Right cardiac atrium (tissue), 5 donors: ENCODE results near the gene IREB2. TPM values are rescaled to one million over a fixed set of nuclear protein-coding genes. Genes with fewer than 3 reads are reported as not detected.

ENCODE experiments used
- ATAC-seq, 2 donors: fragments of 200-7000 bp; cut with Tn5 transposase; one replicate each; pipeline versions ENCODE4 v1.8.0 to v1.9.1; 2020; ENCODE audit warnings: moderate library complexity in 2 of 2, mild to moderate bottlenecking in 1 of 2
- DNase-seq, 3 donors: peaks; one replicate each; pipeline ENCODE4 v3.0.0-alpha.2; 2020
- H3K27ac ChIP-seq: one replicate; pipeline ENCODE4 v1.5.1; 2013; ENCODE audit warnings: mild to moderate bottlenecking, low read length, control low read depth, moderate library complexity
- H3K27me3 ChIP-seq: one replicate; pipeline ENCODE4 v1.6.1; 2013; ENCODE audit not compliant: control insufficient read depth, insufficient read depth
- H3K4me1 ChIP-seq: one replicate; pipeline ENCODE4 v1.6.1; 2013; ENCODE audit warnings: low read length; ENCODE audit not compliant: control insufficient read depth, insufficient read depth
- H3K4me3 ChIP-seq: one replicate; pipeline ENCODE4 v1.5.1; 2013; ENCODE audit warnings: low read length, control low read depth
- H3K9me3 ChIP-seq: one replicate; pipeline ENCODE4 v1.6.1; 2013; ENCODE audit warnings: low read length; ENCODE audit not compliant: control insufficient read depth
- WGBS: extraction: QIAGEN DNeasy Blood & Tissue Kit; methylation state at CpG from one replicate; pipeline ENCODE4 v1.1.7; 2013; 5-methylcytosine and 5-hydroxymethylcytosine counted together
- intact Hi-C, 4 donors: fragments of 100-400 bp; cut with DNase I; formaldehyde crosslinking; loops; one replicate each; pipeline versions ENCODE4 v1.11.0 to v1.14.0; 2022 to 2023
- polyA plus RNA-seq: library from polyadenylated mRNA; stranded (reverse); fragments of 200-250 nt; gene quantifications from one replicate; pipeline ENCODE4 v1.2.3, GENCODE V29; 2013
- total RNA-seq, 4 donors: library from RNA; stranded (reverse); fragmentation: NEBNext Ultra II Directional; extraction: Animal tissue kit (Norgen Biotek cat#: 25700); gene quantifications; one replicate each; pipeline ENCODE4 v1.2.1, GENCODE V29; 2021
- donor health status: healthy with polysubstance abuse.
- donor health status: DM: no; HTN: yes; CAD: no.
- donor health status: DM: no; HTN: no; CAD: no.
- donor health status: DM: no; HTN: yes; CAD: no; lungs with severe emphysema.
- donor health status: DM: yes; HTN: yes; CAD: no.

Gene IREB2
- total and polyA plus RNA-seq, 5 donors: 7.9 to 35.0 (median 28.0) TPM

DNA sequence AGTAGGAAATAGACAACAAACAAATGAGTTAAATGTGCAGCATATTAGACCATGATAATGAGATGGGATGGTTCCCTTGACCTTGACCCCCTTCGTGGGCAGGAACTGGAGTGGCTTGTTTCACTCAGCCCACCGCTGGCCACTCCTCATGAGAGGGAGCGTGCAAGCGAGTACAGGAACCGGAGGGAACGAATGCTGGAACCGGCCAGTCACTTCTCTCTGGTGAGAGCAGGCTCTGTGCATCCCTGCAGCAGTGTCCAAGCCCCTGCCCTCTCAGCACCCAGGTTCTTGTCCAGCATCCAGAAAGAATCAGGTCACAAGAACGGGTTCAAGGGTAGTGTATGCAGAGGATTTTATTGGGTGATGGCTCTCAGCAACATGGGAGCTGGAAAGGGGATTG lies 17.2 kb upstream of the IREB2 start:
- Histone ChIP-seq H3K27me3 (no peaks in the 10 kb centered on the region), H3K9me3 (no peaks in the 10 kb centered on the region), H3K4me1 (no peaks in the 10 kb centered on the region), H3K27ac (no peak overlapping the region), H3K4me3 (no peak overlapping the region)
- DNase-seq (no peak), ATAC-seq (no peak)
- intact Hi-C loops: loop anchor here (5.0 to 10.0 kb wide), 3 partner anchors 113 to 306 kb away; no protein-coding TSS in a partner anchor
- 82% methylated on average over 8 of the region's 8 CpGs for WGBS

GRCh38 chr15:78421238-78421965 lies 16.6 kb upstream of the IREB2 start:
- WGBS: 61% methylated on average over 7 of the region's 7 CpGs
- intact Hi-C loops: loop anchor here (5.0 to 10.0 kb wide), 3 partner anchors 114 to 307 kb away; no protein-coding TSS in a partner anchor
- ATAC-seq (no peak), DNase-seq (no peak)
- no peaks in the 10 kb centered on the region for H3K4me1 ChIP-seq
- H3K27me3 ChIP-seq: no peaks in the 10 kb centered on the region
- H3K9me3 ChIP-seq: no peaks in the 10 kb centered on the region
- no peak overlapping the region for H3K27ac ChIP-seq
- no peak overlapping the region for H3K4me3 ChIP-seq

DNA sequence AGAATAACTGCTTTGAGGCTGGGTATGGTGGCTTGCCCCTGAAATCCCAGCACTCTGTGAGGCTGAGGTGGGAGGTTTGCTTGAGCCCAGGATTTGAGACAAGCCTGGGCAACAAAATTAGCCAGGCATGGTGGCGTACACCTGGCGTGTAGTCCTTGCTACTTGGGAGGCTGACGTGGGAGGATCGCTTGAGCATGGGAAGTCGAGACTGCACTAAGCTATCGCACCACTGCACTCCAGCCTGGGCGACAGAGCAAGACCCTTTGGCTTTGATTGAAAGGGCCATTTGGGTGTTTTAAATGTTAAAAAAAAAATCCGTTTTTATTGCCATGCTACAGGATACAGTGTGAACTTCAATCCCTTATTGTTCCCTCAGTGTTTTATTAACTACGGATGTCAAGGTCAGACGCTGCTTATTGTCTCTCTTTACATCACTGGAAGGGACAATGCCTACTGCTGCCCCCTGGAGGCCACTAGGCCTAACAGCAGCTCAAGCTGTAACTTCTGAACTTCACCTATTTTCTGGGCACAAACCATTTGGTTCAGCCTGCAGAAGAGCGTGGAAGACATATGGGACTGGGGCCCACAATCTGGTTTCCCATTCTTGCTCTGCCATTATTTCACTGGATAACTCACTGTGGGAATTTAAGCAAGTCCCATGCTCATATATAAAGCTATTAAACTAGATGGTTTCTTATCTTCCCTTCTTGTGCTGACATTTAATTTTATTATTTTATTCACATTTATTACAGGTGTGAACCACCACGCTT lies 15.3 kb upstream of the IREB2 start:
- Histone ChIP-seq H3K27me3 (no peaks in the 10 kb centered on the region), H3K4me1 (no peaks in the 10 kb centered on the region), H3K9me3 (no peaks in the 10 kb centered on the region), H3K4me3 (no peak overlapping the region), H3K27ac (no peak overlapping the region)
- DNase-seq: peak; percentile 58 to 80 (median 78)
- 53% methylated on average over 12 of the region's 12 CpGs for WGBS
- intact Hi-C loops: loop anchor here (2.0 to 10.0 kb wide), 4 partner anchors 114 to 308 kb away; no protein-coding TSS in a partner anchor
- peak; percentile 62 to 74 for ATAC-seq

- H3K9me3 ChIP-seq: no peaks in the 10 kb centered on the region
- intact Hi-C loops: loop anchor here (5.0 to 10.0 kb wide), 3 partner anchors 117 to 310 kb away; no protein-coding TSS in a partner anchor
- H3K27me3 ChIP-seq: no peaks in the 10 kb centered on the region
- WGBS: 82% methylated on average over 3 of the region's 3 CpGs
- DNase-seq: no peak
- H3K27ac ChIP-seq: no peak overlapping the region
- H3K4me3 ChIP-seq: no peak overlapping the region
- ATAC-seq: no peak
- H3K4me1 ChIP-seq: no peaks in the 10 kb centered on the region
Observed at GRCh38 chr15:78424673-78425072, 13.3 kb upstream of the IREB2 start.

- ATAC-seq (no peak), DNase-seq (no peak)
- Histone ChIP-seq H3K4me3 (no peak overlapping the region), H3K9me3 (no peaks in the 10 kb centered on the region), H3K27ac (no peak overlapping the region), H3K4me1 (no peaks in the 10 kb centered on the region), H3K27me3 (no peaks in the 10 kb centered on the region)
- intact Hi-C loops: loop anchor here in 2 of 4 donors (10.0 kb wide), 2 partner anchors 301 to 311 kb away; no protein-coding TSS in a partner anchor
- 36% methylated on average over 1 of the region's 1 CpG for WGBS
Observed at GRCh38 chr15:78425643-78426042, 12.4 kb upstream of the IREB2 start.

DNA sequence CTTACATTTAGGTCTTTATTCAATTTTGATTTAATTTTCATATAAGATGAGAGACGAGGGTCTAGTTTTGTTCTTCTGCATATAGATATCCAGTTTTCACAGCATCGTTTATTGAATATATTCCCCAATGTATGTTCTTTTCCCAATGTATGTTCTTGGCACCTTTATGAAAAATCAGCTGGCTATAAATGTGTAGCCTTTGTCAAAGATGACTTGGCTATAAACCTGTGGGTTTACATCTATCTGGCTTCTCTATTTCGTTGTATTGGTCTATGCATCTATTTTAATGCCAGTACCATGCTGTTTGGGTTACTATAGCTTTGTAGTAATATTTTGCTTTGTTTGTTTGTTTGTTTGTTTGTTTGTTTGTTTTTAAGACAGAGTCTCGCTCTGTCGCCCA lies 11.7 kb upstream of the IREB2 start:
- DNase-seq (no peak), ATAC-seq (no peak)
- intact Hi-C loops: loop anchor here in 2 of 4 donors (10.0 kb wide), 2 partner anchors 301 to 311 kb away; no protein-coding TSS in a partner anchor
- Histone ChIP-seq H3K4me3 (no peak overlapping the region), H3K9me3 (no peaks in the 10 kb centered on the region), H3K27me3 (no peaks in the 10 kb centered on the region), H3K4me1 (no peaks in the 10 kb centered on the region), H3K27ac (no peak overlapping the region)
- 82% methylated on average over 5 of the region's 5 CpGs for whole genome bisulfite sequencing

DNA sequence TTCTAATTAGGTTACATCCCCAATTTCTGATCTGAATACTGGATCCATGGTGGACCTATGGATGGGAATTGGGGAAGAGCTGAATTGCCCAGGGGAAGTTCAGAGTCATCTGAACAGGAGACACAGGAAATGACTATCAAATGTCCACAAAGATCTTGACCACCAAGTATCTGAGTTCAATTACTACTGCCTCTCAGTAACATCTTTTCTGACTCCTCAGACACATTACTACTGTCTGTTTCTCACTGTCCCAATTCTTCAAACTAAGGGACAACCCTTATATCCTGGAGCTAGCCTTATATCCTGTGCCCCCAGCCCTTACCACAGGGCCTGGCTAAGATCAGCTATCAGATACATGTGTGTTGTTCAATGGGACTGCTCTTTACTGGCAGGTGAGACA lies 10.1 kb upstream of the IREB2 start:
- Histone ChIP-seq H3K4me1 (no peaks in the 10 kb centered on the region), H3K27ac (no peak overlapping the region), H3K4me3 (no peak overlapping the region), H3K9me3 (no peaks in the 10 kb centered on the region), H3K27me3 (no peaks in the 10 kb centered on the region)
- ATAC-seq: no peak
- intact Hi-C loops: loop anchor here in 2 of 4 donors (10.0 kb wide), 2 partner anchors 303 to 313 kb away; no protein-coding TSS in a partner anchor
- DNase-seq: no peak

DNA sequence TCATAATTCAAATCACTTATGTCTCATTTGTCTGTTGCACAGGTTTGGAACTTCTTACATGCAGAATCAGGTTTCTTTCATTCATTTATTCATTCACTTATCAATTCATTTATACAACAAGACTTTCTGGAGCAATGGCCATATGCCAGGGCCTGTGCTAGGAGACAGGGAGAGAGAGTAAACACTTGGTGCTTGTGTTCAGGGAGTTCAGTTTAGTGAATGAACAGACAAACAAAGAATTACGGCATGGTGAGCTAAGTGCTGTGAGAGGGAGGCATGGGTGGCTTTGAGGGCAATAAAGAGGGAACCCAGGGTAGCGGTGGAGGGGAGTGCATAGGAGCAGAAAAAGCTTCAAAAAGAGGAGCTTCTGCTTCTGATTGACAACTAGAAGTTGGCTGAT lies 8.5 kb upstream of the IREB2 start:
- DNase-seq (no peak), ATAC-seq (no peak)
- intact Hi-C loops: loop anchor here in 2 of 4 donors (10.0 kb wide), 2 partner anchors 305 to 315 kb away; no protein-coding TSS in a partner anchor
- Histone ChIP-seq H3K27ac (no peak overlapping the region), H3K4me1 (no peaks in the 10 kb centered on the region), H3K4me3 (no peak overlapping the region), H3K27me3 (no peaks in the 10 kb centered on the region), H3K9me3 (no peaks in the 10 kb centered on the region)
- 75% methylated on average over 2 of the region's 2 CpGs for WGBS

GRCh38 chr15:78431955-78432354 lies 6.1 kb upstream of the IREB2 start:
- DNase-seq (no peak), ATAC-seq (no peak)
- Histone ChIP-seq H3K4me1 (no peaks in the 10 kb centered on the region), H3K27ac (no peak overlapping the region), H3K27me3 (no peaks in the 10 kb centered on the region), H3K9me3 (no peaks in the 10 kb centered on the region), H3K4me3 (no peak overlapping the region)
- intact Hi-C loops: no loop called here
- 60% methylated on average over 1 of the region's 1 CpG for WGBS

DNA sequence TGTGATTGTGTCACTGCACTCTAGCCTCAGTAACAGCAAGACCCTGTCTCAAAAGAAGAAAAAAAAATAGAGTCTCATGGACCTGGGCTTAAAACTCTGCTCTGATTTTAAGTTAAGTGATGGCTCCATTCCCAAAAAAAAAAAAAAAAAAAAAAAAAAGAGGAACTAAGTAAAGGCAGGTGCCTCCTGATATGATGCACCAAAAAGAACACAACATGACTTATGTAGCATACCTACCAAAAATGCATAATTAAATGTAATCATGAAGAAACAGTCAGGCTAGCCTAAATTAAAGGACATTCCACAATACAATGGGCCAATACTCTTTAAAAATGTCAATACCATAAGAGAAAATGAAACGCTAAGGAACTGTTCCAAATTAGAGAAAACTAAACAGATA lies 5.4 kb upstream of the IREB2 start:
- ATAC-seq (no peak), DNase-seq (no peak)
- 96% methylated on average over 1 of the region's 1 CpG for WGBS
- H3K27ac ChIP-seq: no peak overlapping the region
- H3K9me3 ChIP-seq: no peaks in the 10 kb centered on the region
- H3K4me1 ChIP-seq: peaks cover 3% of the 10 kb centered on the region
- H3K27me3 ChIP-seq: no peaks in the 10 kb centered on the region
- no peak overlapping the region for H3K4me3 ChIP-seq
- intact Hi-C loops: no loop called here

GRCh38 chr15:78434134-78434533 lies 3.9 kb upstream of the IREB2 start:
- H3K27ac ChIP-seq: no peak overlapping the region
- intact Hi-C loops: no loop called here
- ATAC-seq (no peak), DNase-seq (no peak)
- 58% methylated on average over 8 of the region's 8 CpGs for WGBS
- H3K9me3 ChIP-seq: no peaks in the 10 kb centered on the region
- H3K27me3 ChIP-seq: no peaks in the 10 kb centered on the region
- H3K4me1 ChIP-seq: peaks cover 3% of the 10 kb centered on the region
- H3K4me3 ChIP-seq: no peak overlapping the region
